ENCODE results near the gene TMA7B. TPM values are rescaled to one million over a fixed set of nuclear protein-coding genes. Genes with fewer than 3 reads are reported as not detected.

TMA7B gene
- polyA plus RNA-seq, 1 experiment = not detected

DNA sequence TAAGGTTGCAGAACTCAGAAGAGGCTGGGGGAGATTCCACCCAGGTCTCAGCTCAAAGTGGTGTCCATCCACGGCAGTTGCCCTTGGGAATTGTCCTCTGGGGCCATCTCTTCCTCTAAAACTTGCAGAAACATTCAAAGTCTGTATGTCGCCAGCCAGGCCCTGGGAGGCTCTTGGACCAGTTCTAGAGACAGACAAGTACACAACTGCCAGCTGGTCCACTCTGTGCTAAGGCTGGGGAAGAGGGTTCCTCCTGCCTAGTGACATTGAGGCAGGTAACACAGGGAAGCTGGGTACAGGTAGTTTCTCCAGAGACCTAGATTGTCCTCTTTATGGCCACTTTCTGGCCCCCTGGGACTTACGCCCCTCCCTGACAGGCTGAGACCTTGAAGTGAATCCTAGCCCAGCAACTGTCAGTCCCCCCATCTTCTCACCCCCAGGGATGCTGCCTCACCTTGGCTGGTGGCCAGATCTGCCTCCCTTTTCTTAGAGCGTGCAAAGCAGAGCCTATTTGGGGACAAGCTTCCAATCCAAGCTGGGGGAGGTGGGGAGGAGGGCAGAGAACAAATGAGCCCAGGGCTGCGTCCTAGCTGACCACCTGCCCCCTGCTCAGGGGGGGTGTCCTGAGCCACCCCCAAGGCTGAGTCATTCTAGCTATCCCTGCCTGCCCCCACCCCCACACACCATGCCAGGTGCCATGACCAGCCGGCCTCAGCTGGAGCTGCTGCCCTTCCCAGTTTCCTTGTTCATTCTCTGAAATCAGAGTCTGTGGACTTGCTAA, 42.9 kb downstream of the TMA7B start:
- TF ChIP-seq, protein P1, sequence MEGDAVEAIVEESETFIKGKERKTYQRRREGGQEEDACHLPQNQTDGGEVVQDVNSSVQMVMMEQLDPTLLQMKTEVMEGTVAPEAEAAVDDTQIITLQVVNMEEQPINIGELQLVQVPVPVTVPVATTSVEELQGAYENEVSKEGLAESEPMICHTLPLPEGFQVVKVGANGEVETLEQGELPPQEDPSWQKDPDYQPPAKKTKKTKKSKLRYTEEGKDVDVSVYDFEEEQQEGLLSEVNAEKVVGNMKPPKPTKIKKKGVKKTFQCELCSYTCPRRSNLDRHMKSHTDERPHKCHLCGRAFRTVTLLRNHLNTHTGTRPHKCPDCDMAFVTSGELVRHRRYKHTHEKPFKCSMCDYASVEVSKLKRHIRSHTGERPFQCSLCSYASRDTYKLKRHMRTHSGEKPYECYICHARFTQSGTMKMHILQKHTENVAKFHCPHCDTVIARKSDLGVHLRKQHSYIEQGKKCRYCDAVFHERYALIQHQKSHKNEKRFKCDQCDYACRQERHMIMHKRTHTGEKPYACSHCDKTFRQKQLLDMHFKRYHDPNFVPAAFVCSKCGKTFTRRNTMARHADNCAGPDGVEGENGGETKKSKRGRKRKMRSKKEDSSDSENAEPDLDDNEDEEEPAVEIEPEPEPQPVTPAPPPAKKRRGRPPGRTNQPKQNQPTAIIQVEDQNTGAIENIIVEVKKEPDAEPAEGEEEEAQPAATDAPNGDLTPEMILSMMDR (IDR thresholded peaks at IDR 0.05; ENCODE audit: insufficient read depth, low read depth, low read length) = no peak
- H3K4me3 ChIP-seq (ENCODE audit: low read depth, low read length) = no peak overlapping the region
- POLR2A ChIA-PET = no interaction called here
- no peaks in the 10 kb centered on the region for H3K36me3 ChIP-seq (ENCODE audit: control insufficient read depth, insufficient read depth, low read length)
- DNase-seq (ENCODE audit: low read depth) = no peak
- peaks cover 6% of the 10 kb centered on the region for H3K27me3 ChIP-seq (ENCODE audit: control insufficient read depth, insufficient read depth, low read length)
- CTCF ChIA-PET = interaction anchor here (0.9 kb wide), 1 partner anchor 21 kb away, joined by 3 read pairs; no protein-coding TSS in a partner anchor

DNA sequence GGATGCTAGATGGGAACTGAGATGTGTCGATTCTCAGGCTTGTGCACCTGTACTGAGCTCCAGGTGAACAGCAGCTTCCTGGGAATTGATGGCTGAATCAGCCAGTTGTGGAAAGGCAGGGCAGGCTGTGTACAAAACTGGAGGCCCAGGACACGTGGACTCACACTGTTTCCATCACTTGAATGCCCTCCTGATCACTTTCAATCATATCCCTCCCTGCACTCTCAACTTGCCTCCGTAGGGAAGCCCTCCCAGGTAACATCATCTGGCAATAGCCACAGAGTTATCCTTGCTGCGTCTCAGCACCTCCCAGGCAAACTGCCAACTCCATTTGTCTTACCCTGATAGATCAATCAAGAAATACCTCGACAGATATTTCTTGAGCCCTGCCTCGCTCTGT, 44.6 kb downstream of the TMA7B start:
- CTCF ChIA-PET = interaction anchor here (2.5 kb wide), 1 partner anchor 20 kb away, joined by 11 read pairs; no protein-coding TSS in a partner anchor
- Histone ChIP-seq H3K27me3 (ENCODE audit: control insufficient read depth, insufficient read depth, low read length) (peaks cover 9% of the 10 kb centered on the region), H3K36me3 (ENCODE audit: control insufficient read depth, insufficient read depth, low read length) (no peaks in the 10 kb centered on the region), H3K4me3 (ENCODE audit: low read depth, low read length) (no peak overlapping the region)
- DNase-seq (ENCODE audit: low read depth) = no peak
- POLR2A ChIA-PET = no interaction called here
- TF ChIP-seq, protein P1 (IDR thresholded peaks at IDR 0.05; ENCODE audit: insufficient read depth, low read depth, low read length) = no peak

DNA sequence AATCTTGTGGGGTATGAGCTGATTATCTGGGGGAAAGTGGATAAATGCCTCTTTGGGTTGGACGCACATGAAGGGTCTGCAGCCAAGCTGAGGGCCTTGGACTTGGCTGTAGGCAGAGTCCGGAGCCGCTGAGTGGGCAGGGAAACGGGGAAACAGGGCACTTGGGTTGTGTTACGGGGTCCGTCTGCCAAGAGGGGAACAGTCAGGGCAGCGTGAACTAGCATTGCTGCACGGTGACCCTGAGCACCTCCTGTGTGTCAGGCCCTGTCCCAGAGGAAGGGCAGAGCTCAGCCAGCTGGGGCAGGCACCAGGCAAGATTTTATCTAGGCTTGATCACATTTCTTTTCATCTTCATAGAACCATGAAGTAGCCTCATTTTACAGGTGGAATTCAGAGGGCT, 46.4 kb downstream of the TMA7B start:
- POLR2A ChIA-PET = no interaction called here
- CTCF ChIA-PET = interaction anchor here (0.5 to 2.5 kb wide), 2 partner anchors 18 to 476 kb away, joined by 3 to 11 read pairs; no protein-coding TSS in a partner anchor
- no peak for DNase-seq (ENCODE audit: low read depth)

DNA sequence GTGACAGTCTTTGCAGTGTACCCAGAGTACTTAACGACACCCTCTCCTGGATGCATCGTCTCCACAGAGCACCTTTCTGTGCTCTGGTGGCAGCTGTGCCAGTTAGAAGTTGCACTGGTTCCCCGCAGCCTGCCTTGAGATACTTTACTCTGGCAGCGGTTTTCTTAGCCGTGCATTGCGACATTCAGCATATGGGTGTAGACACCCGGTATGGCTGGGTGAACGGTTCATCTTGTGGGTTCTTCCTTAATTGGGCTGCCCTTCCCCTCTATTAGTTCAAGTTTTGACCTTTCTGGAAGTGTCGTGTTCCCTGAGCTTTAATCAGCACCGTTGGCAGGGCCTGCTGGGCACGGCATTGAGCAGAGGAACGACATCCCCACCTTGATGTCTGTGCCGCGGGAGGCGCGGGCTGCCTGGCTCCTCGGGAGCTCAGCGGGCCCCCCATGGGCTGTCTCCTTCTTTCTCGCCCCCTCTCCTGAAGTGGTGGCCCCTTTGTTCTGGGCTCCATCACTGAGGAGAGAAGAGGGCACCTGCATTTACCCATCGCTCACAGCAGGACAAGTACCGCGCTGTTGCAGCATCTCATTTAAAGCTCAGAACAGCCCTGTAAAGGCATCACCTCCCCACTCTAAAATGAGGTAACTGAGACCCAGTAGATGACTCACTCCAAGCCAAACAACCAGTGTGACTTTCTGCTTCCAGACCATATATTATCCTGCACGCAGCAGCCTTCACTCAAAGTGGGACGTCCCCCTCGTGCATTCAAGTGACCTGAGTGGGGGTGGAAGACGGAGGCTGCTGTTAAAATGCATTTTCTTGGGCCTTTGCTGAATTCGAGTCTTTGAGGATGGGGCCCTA, 47.9 kb downstream of the TMA7B start:
- Histone ChIP-seq H3K4me3 (ENCODE audit: low read depth, low read length) (no peak overlapping the region), H3K27me3 (ENCODE audit: control insufficient read depth, insufficient read depth, low read length) (peaks cover 3% of the 10 kb centered on the region), H3K36me3 (ENCODE audit: control insufficient read depth, insufficient read depth, low read length) (no peaks in the 10 kb centered on the region)
- TF ChIP-seq, protein P1 (IDR thresholded peaks at IDR 0.05; ENCODE audit: insufficient read depth, low read depth, low read length) = no peak
- DNase-seq (ENCODE audit: low read depth) = no peak
- POLR2A ChIA-PET = no interaction called here
- CTCF ChIA-PET = interaction anchor here (1.5 kb wide), 1 partner anchor 11 kb away, joined by 5 read pairs; no protein-coding TSS in a partner anchor

More for the DNA sequence above, 46.4 kb downstream of the TMA7B start:
- TF ChIP-seq, protein P1 (IDR thresholded peaks at IDR 0.05; ENCODE audit: insufficient read depth, low read depth, low read length) = no peak
- H3K36me3 ChIP-seq (ENCODE audit: control insufficient read depth, insufficient read depth, low read length) = no peaks in the 10 kb centered on the region
- H3K4me3 ChIP-seq (ENCODE audit: low read depth, low read length) = no peak overlapping the region
- peaks cover 8% of the 10 kb centered on the region for H3K27me3 ChIP-seq (ENCODE audit: control insufficient read depth, insufficient read depth, low read length)
